Activated CD8-positive, alpha-beta memory T cell treated with anti-CD3 and anti-CD28 coated beads for 24 hours (primary cell): Measurements from ENCODE around the gene METTL6.

ENCODE experiments used
- DNase-seq: peaks from one replicate; pipeline ENCODE4 v3.0.0-alpha.2; 2020

METTL6 gene

GRCh38 chr3:15427182-15427880 is at the start of gene METTL6, which contains the start of gene EAF1:
METTL6 (minus strand) TSS chr3:15427544; CDS start chr3:15426511, 1,033 bp downstream.
EAF1 (plus strand) TSS chr3:15427598; CDS start chr3:15427780, 182 bp downstream.
- DNase-seq, result peak; percentile 93

- no peak for DNase-seq
These were observed 49.0 kb upstream of the METTL6 start for GRCh38 chr3:15476378-15476777.

GRCh38 chr3:15475161-15475560 is 47.8 kb upstream of the METTL6 start:
- DNase-seq, result no peak

- no peak for DNase-seq
These were observed 44.5 kb upstream of the METTL6 start for GRCh38 chr3:15471861-15472260.

- DNase-seq, result no peak
These were observed 43.5 kb upstream of the METTL6 start for GRCh38 chr3:15470849-15471248.

GRCh38 chr3:15470261-15470660 is 42.9 kb upstream of the METTL6 start:
- DNase-seq, result no peak

- DNase-seq, result no peak
These were observed 40.2 kb upstream of the METTL6 start for GRCh38 chr3:15467227-15468181.

GRCh38 chr3:15465876-15466585 is 38.7 kb upstream of the METTL6 start:
- no peak for DNase-seq

GRCh38 chr3:15462451-15462850 is 35.1 kb upstream of the METTL6 start:
- peak; percentile 57 for DNase-seq

- DNase-seq, result peak; percentile 51
These were observed 33.7 kb upstream of the METTL6 start for GRCh38 chr3:15460891-15461531.

GRCh38 chr3:15458212-15458780 is 31.0 kb upstream of the METTL6 start:
- peak; percentile 38 for DNase-seq

- DNase-seq, result peak; percentile 7
These were observed 29.6 kb upstream of the METTL6 start for GRCh38 chr3:15456915-15457314.

- no peak for DNase-seq
These were observed 29.0 kb upstream of the METTL6 start for GRCh38 chr3:15456321-15456720.

GRCh38 chr3:15455756-15456155 is 28.4 kb upstream of the METTL6 start:
- DNase-seq, result peak; percentile 45

- DNase-seq, result peak; percentile 24
These were observed 27.6 kb upstream of the METTL6 start for GRCh38 chr3:15454965-15455364.

GRCh38 chr3:15453991-15454625 is 26.8 kb upstream of the METTL6 start:
- peak; percentile 40 for DNase-seq

- peak; percentile 4 for DNase-seq
These were observed 26.2 kb upstream of the METTL6 start for GRCh38 chr3:15453501-15453900.

- DNase-seq, result peak; percentile 49
These were observed 25.6 kb upstream of the METTL6 start for GRCh38 chr3:15452961-15453360.

GRCh38 chr3:15452156-15452555 is 24.8 kb upstream of the METTL6 start:
- DNase-seq, result peak; percentile 24

- DNase-seq, result peak; percentile 40
These were observed 24.1 kb upstream of the METTL6 start for GRCh38 chr3:15451216-15452113.
